Prostate gland (tissue), 2 donors: Measurements from ENCODE around the gene HOXC6. TPM values are rescaled to one million over a fixed set of nuclear protein-coding genes. Genes with fewer than 3 reads are reported as not detected.
A peak's percentile ranks its signal among the peaks of the same experiment; 100 is the strongest.

Experiments
- DNase-seq: peaks from one replicate; pipeline ENCODE4 v3.0.0-alpha.2; 2019; ENCODE audit warnings: low spot score
- H3K27ac ChIP-seq, 2 donors: fragments of 200-600 bp; sonication (generic); 2 replicates each; pipeline ENCODE4 v1.5.1; 2017 to 2019
- H3K27me3 ChIP-seq: fragments of 200-600 bp; sonication (generic); replicated peaks from 2 replicates; pipeline ENCODE4 v1.5.1; 2019; ENCODE audit not compliant: insufficient read depth
- H3K36me3 ChIP-seq, 2 donors: fragments of 200-600 bp; sonication (generic); 1 replicate in 1 of 2; 2 replicates in 1 of 2; pipeline versions ENCODE4 v1.5.1 to v1.8.1; 2017 to 2019
- H3K4me1 ChIP-seq: fragments of 200-600 bp; sonication (generic); replicated peaks from 2 replicates; pipeline ENCODE4 v1.5.1; 2019
- H3K4me3 ChIP-seq, 2 donors: fragments of 200-600 bp; sonication (generic); 2 replicates each; pipeline ENCODE4 v1.5.1; 2017 to 2019
- H3K9me3 ChIP-seq: fragments of 200-600 bp; sonication (generic); 2 replicates; pipeline ENCODE4 v1.5.1; 2017
- POLR2A ChIP-seq: fragments of 450-650 bp; IDR thresholded peaks from one replicate; pipeline ENCODE4 v1.6.1; 2016; ENCODE audit warnings: antibody characterized with exemption, mild to moderate bottlenecking
- POLR2AphosphoS5 ChIP-seq: sonication (generic); formaldehyde crosslinking; IDR thresholded peaks from one replicate; pipeline ENCODE4 v1.6.1; 2017; ENCODE audit warnings: antibody characterized with exemption
- WGBS: methylation state at CpG from one replicate; pipeline ENCODE4 v1.1.5; 2018; 5-methylcytosine and 5-hydroxymethylcytosine counted together
- intact Hi-C: fragments of 100-400 bp; cut with DNase I; formaldehyde crosslinking; loops from one replicate; pipeline ENCODE4 v1.14.2; 2022
- total RNA-seq, 2 donors: library from RNA; depleted of rRNA; stranded (reverse); fragments of >200 nt; gene quantifications; one replicate each; pipeline ENCODE4 v1.1.0, GENCODE V29; 2016
- TF ChIP-seq, protein P1 (sequence below), 4 experiments: fragments of 200-600 bp in 2 of 4; fragments of 450-650 bp in 2 of 4; sonication (generic) in 2 of 4; IDR thresholded peaks; 1 replicate in 3 of 4; 2 replicates in 1 of 4; pipeline ENCODE4 v1.5.1; 2016 to 2019; ENCODE audit warnings: antibody characterized with exemption in 4 of 4, mild to moderate bottlenecking in 2 of 4, moderate library complexity in 2 of 4

The HOXC6 gene
- total RNA-seq, 2 donors from 2014 or later = 1.3 TPM; not detected in 1

DNA sequence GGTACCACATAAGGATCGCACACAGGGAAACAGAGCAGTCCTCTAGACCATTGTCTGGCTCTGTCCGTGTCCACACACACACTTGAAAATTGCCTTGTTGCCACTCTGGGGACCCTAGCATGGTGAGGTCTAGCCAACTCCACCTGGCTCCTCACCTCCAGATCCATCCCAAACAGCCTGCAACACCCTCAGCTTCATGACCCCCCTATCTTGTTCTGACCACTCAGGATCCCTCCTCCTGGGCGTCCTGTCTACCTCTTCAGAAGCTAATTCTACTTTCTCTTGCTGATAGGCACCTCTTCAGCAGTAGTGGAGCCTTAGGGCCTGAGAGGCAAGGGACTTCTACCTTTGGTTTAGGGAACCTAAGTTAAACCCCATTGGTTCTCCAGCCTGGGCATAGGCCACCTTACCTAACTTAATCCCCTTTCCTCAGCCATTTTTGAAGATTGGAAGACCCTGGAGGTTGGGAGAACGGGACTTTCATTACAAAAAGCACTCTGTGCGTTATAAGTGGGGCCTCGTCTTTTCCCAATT, 3.9 kb downstream of the HOXC6 start:
- DNase-seq = no peak
- H3K27me3 ChIP-seq = peaks cover 75% of the 10 kb centered on the region
- H3K4me3 ChIP-seq = no peak overlapping the region
- 32% methylated on average over 6 of the region's 6 CpGs for WGBS
- no peaks in the 10 kb centered on the region for H3K9me3 ChIP-seq
- TF ChIP-seq POLR2AphosphoS5 (no peak), POLR2A (no peak)
- TF ChIP-seq, protein P1, sequence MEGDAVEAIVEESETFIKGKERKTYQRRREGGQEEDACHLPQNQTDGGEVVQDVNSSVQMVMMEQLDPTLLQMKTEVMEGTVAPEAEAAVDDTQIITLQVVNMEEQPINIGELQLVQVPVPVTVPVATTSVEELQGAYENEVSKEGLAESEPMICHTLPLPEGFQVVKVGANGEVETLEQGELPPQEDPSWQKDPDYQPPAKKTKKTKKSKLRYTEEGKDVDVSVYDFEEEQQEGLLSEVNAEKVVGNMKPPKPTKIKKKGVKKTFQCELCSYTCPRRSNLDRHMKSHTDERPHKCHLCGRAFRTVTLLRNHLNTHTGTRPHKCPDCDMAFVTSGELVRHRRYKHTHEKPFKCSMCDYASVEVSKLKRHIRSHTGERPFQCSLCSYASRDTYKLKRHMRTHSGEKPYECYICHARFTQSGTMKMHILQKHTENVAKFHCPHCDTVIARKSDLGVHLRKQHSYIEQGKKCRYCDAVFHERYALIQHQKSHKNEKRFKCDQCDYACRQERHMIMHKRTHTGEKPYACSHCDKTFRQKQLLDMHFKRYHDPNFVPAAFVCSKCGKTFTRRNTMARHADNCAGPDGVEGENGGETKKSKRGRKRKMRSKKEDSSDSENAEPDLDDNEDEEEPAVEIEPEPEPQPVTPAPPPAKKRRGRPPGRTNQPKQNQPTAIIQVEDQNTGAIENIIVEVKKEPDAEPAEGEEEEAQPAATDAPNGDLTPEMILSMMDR (IDR thresholded peaks at IDR 0.05) = no peak
- peaks cover 9% of the 10 kb centered on the region for H3K4me1 ChIP-seq
- H3K36me3 ChIP-seq = no peaks in the 10 kb centered on the region
- H3K27ac ChIP-seq = no peak overlapping the region
- intact Hi-C loops = no loop called here

DNA sequence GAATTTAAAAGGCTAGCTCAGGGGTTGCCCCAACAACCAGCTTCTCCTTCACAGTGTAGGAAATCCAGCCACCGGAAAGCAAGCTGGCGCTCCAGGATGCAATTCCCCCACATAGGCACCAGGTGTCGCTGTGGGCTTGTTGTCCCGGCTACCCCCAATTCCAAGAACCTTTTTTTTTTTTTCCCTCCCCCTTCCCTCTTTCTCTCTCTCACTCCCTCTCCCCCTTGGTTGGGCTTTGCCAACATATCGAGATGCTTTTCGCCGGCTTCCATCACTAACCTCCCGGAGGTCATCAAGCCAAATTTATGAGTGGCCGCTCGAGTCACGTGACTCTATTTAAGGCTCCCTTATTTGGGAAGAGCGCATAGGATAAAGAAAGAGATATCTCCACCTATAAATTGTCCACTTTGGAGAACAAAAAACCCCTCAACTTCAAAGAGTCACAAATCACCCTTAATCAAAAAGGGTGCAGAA, 4.4 kb downstream of the HOXC6 start, which contains the start of gene HOXC5:
HOXC5 (plus strand) TSS at position 424 of the 474 bp plus-strand sequence. CDS start 73 bp downstream, outside the sequence.
- Histone ChIP-seq H3K9me3 (no peaks in the 10 kb centered on the region), H3K4me1 (peaks cover 9% of the 10 kb centered on the region), H3K4me3 (no peak within 1 kb of the TSS), H3K27ac (no peak within 1 kb of the TSS), H3K27me3 (peaks cover 70% of the 10 kb centered on the region), H3K36me3 (no peaks in the 10 kb centered on the region)
- 4% methylated on average over 12 of the region's 12 CpGs for WGBS
- intact Hi-C loops = no loop called here
- peak; percentile 43 for DNase-seq
- TF ChIP-seq, protein P1 (IDR thresholded peaks at IDR 0.05) = peak; percentile 63 to 85 (median 72)
- TF ChIP-seq POLR2AphosphoS5 (no peak), POLR2A (no peak)

DNA sequence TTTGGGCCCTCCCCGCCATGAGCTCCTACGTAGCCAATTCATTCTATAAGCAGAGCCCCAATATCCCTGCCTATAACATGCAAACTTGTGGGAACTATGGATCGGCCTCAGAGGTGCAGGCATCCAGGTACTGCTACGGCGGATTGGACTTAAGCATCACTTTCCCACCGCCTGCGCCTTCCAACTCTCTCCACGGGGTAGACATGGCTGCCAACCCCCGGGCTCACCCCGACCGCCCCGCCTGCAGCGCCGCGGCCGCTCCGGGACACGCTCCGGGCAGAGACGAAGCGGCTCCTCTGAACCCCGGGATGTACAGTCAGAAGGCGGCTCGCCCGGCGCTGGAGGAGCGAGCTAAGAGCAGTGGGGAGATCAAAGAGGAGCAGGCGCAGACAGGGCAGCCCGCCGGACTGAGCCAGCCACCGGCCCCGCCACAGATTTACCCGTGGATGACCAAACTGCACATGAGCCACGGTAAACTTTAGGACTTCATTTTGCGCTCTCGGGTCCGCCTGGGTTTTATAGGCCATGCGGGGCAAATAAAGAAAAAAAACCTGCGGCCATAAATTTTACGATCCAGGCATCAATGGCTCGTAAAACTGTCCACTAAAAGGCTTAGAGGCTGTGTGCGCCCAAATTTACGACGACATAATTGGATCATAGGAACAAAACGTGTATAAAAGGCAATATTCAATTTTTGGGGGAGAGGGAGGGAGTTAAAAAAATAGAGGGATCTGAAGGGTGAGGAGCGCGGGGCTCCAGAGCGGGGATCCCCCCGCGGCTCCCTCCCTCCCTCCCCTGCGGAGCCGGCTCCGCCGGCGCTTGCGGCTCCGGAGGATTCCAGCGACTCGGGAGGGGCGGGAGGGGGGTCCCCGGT, 5.1 kb downstream of the HOXC6 start:
- H3K36me3 ChIP-seq = no peaks in the 10 kb centered on the region
- H3K27ac ChIP-seq = no peak overlapping the region
- peaks cover 70% of the 10 kb centered on the region for H3K27me3 ChIP-seq
- peak; percentile 46 for DNase-seq
- peaks cover 9% of the 10 kb centered on the region for H3K4me1 ChIP-seq
- WGBS = 2% methylated on average over 38 of the region's 61 CpGs
- H3K4me3 ChIP-seq = no peak overlapping the region
- TF ChIP-seq POLR2A = no peak
- peak; percentile 74 for TF ChIP-seq POLR2AphosphoS5
- intact Hi-C loops = no loop called here
- H3K9me3 ChIP-seq = no peaks in the 10 kb centered on the region

DNA sequence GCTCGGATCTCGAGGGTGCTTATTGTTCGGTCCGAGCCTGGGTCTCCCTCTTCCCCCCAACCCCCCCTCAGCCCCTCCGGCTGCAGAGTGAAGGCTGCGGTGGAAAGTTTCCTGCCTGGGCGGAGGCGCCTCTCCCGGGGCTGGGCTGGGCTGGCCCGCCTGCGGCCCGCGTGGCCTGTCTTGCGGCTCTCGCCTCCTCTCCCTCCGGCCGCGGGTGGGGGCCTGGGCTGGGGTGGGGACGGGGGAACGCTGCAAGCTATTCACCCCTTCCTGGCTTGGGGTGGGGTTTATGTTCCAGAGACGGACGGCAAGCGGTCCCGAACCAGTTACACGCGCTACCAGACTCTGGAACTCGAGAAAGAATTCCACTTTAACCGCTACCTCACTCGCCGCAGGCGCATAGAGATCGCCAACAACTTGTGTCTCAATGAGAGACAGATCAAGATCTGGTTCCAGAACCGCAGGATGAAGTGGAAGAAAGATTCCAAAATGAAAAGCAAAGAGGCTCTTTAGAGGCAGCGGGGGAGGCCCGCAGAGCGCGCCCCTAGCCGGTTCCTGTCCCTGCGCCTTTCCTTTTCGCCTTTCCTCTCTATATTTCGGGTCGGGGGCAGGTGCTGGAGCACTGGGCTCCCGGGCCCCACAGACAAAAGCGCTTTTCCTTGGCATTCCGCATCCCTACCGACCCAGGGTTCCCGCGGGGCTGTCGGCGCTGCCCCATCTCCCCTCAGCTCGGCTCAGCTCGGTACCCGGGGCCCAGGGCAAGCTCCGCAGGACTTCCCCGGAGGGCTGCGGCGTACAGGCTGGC, 5.9 kb downstream of the HOXC6 start:
- intact Hi-C loops = no loop called here
- Histone ChIP-seq H3K4me3 (no peak overlapping the region), H3K4me1 (peaks cover 9% of the 10 kb centered on the region)

More for the DNA sequence above, 5.9 kb downstream of the HOXC6 start:
- DNase-seq = no peak
- Histone ChIP-seq H3K27ac (no peak overlapping the region), H3K36me3 (no peaks in the 10 kb centered on the region), H3K27me3 (peaks cover 66% of the 10 kb centered on the region), H3K9me3 (no peaks in the 10 kb centered on the region)
- TF ChIP-seq POLR2A (no peak), POLR2AphosphoS5 (no peak)
- TF ChIP-seq, protein P1 (IDR thresholded peaks at IDR 0.05) = no peak
- WGBS = 5% methylated on average over 49 of the region's 57 CpGs
